ENCODE data around the gene TRPV4. TPM values are rescaled to one million over a fixed set of nuclear protein-coding genes. Genes with fewer than 3 reads are reported as not detected.

The TRPV4 gene
- total RNA-seq, 2 experiments from 2014 or later: 2.1 TPM; not detected in 1

DNA sequence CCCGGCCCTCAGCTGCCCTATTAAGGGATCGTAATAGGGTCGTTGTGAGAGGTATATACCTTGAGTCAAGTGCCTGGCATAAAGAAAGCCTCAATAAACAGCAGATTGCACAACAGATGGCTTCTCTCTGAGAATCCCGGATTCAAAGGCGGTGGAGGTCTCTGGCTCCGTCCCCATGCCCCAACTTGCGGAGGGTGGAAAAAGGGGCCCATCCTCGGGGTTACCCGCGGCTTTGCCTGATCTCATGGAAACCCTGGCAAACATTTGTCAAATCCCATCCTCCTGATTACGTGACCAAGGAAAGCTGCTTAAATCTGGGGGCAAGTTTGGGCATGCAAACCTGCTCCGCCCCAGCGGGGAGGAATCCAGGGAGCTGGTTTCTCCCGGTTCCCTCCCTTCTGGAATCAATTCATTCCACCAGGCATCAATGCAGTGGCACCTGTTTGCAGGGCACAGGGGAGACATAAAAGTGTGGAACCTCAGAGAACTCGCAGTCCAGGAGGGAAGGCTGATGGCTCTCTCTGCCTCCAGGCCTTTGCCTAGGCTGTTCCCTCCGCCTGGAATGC is 12.3 kb downstream of the TRPV4 start:
- Histone ChIP-seq H3K9me3 (ENCODE audit: low read length) (no peaks in the 10 kb centered on the region), H4K20me1 (ENCODE audit: insufficient read depth, low read length) (no peaks in the 10 kb centered on the region), H3K4me2 (ENCODE audit: low read length) (no peak overlapping the region), H3K4me1 (ENCODE audit: insufficient read depth, low read length, poor library complexity, severe bottlenecking) (no peaks in the 10 kb centered on the region), H3K79me2 (ENCODE audit: insufficient read depth, low read depth, low read length) (no peaks in the 10 kb centered on the region), H3K4me3 (ENCODE audit: low read depth, low read length, poor library complexity, severe bottlenecking) (no peak overlapping the region), H3K36me3 (ENCODE audit: insufficient read depth, low read length) (no peaks in the 10 kb centered on the region), H3K9me2 (ENCODE audit: insufficient read depth, low read length) (no peaks in the 10 kb centered on the region), H3K27ac (ENCODE audit: low read depth, low read length, poor library complexity, severe bottlenecking) (no peak overlapping the region), H2AFZ (ENCODE audit: low read length) (no peak overlapping the region)
- BruUV-seq (replicated peaks): no TSS peak
- ChIA-PET CTCF (ENCODE audit: unreplicated experiment) (no interaction called here), POLR2A (no interaction called here)
- intact Hi-C loops (cut with micrococcal nuclease; ENCODE audit: unreplicated experiment): no loop called here
- no peak for DNase-seq (ENCODE audit: low spot score)
- TF ChIP-seq, protein P1, sequence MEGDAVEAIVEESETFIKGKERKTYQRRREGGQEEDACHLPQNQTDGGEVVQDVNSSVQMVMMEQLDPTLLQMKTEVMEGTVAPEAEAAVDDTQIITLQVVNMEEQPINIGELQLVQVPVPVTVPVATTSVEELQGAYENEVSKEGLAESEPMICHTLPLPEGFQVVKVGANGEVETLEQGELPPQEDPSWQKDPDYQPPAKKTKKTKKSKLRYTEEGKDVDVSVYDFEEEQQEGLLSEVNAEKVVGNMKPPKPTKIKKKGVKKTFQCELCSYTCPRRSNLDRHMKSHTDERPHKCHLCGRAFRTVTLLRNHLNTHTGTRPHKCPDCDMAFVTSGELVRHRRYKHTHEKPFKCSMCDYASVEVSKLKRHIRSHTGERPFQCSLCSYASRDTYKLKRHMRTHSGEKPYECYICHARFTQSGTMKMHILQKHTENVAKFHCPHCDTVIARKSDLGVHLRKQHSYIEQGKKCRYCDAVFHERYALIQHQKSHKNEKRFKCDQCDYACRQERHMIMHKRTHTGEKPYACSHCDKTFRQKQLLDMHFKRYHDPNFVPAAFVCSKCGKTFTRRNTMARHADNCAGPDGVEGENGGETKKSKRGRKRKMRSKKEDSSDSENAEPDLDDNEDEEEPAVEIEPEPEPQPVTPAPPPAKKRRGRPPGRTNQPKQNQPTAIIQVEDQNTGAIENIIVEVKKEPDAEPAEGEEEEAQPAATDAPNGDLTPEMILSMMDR (conservative IDR thresholded peaks at IDR 0.05; ENCODE audit: low read length): no peak
- no peak for TF ChIP-seq EZH2phosphoT487 (IDR thresholded peaks at IDR 0.05; ENCODE audit: borderline replicate concordance, low read depth, low read length)

- no peak for DNase-seq (ENCODE audit: low spot score)
- Histone ChIP-seq H3K9me2 (ENCODE audit: insufficient read depth, low read length) (no peaks in the 10 kb centered on the region), H3K4me2 (ENCODE audit: low read length) (no peak overlapping the region), H3K4me3 (ENCODE audit: low read depth, low read length, poor library complexity, severe bottlenecking) (no peak overlapping the region), H4K20me1 (ENCODE audit: insufficient read depth, low read length) (no peaks in the 10 kb centered on the region), H3K9me3 (ENCODE audit: low read length) (no peaks in the 10 kb centered on the region), H3K4me1 (ENCODE audit: insufficient read depth, low read length, poor library complexity, severe bottlenecking) (no peaks in the 10 kb centered on the region), H3K27ac (ENCODE audit: low read depth, low read length, poor library complexity, severe bottlenecking) (no peak overlapping the region), H3K79me2 (ENCODE audit: insufficient read depth, low read depth, low read length) (no peaks in the 10 kb centered on the region), H2AFZ (ENCODE audit: low read length) (no peak overlapping the region), H3K36me3 (ENCODE audit: insufficient read depth, low read length) (no peaks in the 10 kb centered on the region)
- TF ChIP-seq, protein P1 (conservative IDR thresholded peaks at IDR 0.05; ENCODE audit: low read length): no peak
- CTCF ChIA-PET (ENCODE audit: unreplicated experiment): interaction anchor here (0.6 kb wide), 1 partner anchor 23 kb away, joined by 3 read pairs; no protein-coding TSS in a partner anchor
- POLR2A ChIA-PET: no interaction called here
- intact Hi-C loops (cut with micrococcal nuclease; ENCODE audit: unreplicated experiment): no loop called here
- BruUV-seq (replicated peaks): no TSS peak
Measured at GRCh38 chr12:109818905-109819500, 14.2 kb downstream of the TRPV4 start.

- Histone ChIP-seq H3K27ac (ENCODE audit: low read depth, low read length, poor library complexity, severe bottlenecking) (no peak overlapping the region), H3K4me1 (ENCODE audit: insufficient read depth, low read length, poor library complexity, severe bottlenecking) (no peaks in the 10 kb centered on the region), H3K9me3 (ENCODE audit: low read length) (no peaks in the 10 kb centered on the region), H3K36me3 (ENCODE audit: insufficient read depth, low read length) (no peaks in the 10 kb centered on the region), H4K20me1 (ENCODE audit: insufficient read depth, low read length) (no peaks in the 10 kb centered on the region), H3K4me3 (ENCODE audit: low read depth, low read length, poor library complexity, severe bottlenecking) (no peak overlapping the region), H2AFZ (ENCODE audit: low read length) (no peak overlapping the region), H3K9me2 (ENCODE audit: insufficient read depth, low read length) (no peaks in the 10 kb centered on the region), H3K79me2 (ENCODE audit: insufficient read depth, low read depth, low read length) (no peaks in the 10 kb centered on the region), H3K4me2 (ENCODE audit: low read length) (no peak overlapping the region)
- CTCF ChIA-PET (ENCODE audit: unreplicated experiment): no interaction called here
- POLR2A ChIA-PET: no interaction called here
- no TSS peak for BruUV-seq (replicated peaks)
- DNase-seq (ENCODE audit: low spot score): no peak
- intact Hi-C loops (cut with micrococcal nuclease; ENCODE audit: unreplicated experiment): no loop called here
- TF ChIP-seq, protein P1 (conservative IDR thresholded peaks at IDR 0.05; ENCODE audit: low read length): no peak
- TF ChIP-seq EZH2phosphoT487 (IDR thresholded peaks at IDR 0.05; ENCODE audit: borderline replicate concordance, low read depth, low read length): no peak
Measured at GRCh38 chr12:109818253-109818652, 14.9 kb downstream of the TRPV4 start.

All from OCI-LY7 (cell line).